SH-SY5Y (cell line): ENCODE data around the gene EHMT1.

Source experiments
- GATA2 ChIP-seq: IDR thresholded peaks from 2 replicates; pipeline ENCODE4 v1.6.1; 2011; ENCODE audit warnings: mild to moderate bottlenecking, low read depth, low read length
- GATA3 ChIP-seq: IDR thresholded peaks from 2 replicates; pipeline ENCODE4 v1.6.1; 2011; ENCODE audit warnings: low read depth, mild to moderate bottlenecking, low read length, moderate library complexity

- no peak for TF ChIP-seq GATA3
- no peak for TF ChIP-seq GATA2
Measured at GRCh38 chr9:137583347-137583746, 35.5 kb upstream of the EHMT1 start.
